Measurements from ENCODE around the gene GFRA1. TPM values are rescaled to one million over a fixed set of nuclear protein-coding genes. Genes with fewer than 3 reads are reported as not detected.

Gene GFRA1
- total and polyA plus RNA-seq, 2 of the 8 experiments (the other 6 are each of a cell fraction or from before 2014, with no cell fraction given): 1.1 to 2.0 TPM

GRCh38 chr10:116079355-116079754 lies 193.7 kb downstream of the GFRA1 start:
- no peaks in the 10 kb centered on the region for H3K36me3 ChIP-seq (ENCODE audit: control insufficient read depth in 2 of 4, insufficient read depth in 4 of 4, low read length in 3 of 4)
- H3K4ac ChIP-seq (replicated peaks; ENCODE audit: insufficient read length, low read depth, low read length): no peak overlapping the region
- H2AK5ac ChIP-seq (ENCODE audit: low read depth, low read length): no peak overlapping the region
- H2BK120ac ChIP-seq (replicated peaks; ENCODE audit: low read depth, low read length): no peak overlapping the region
- ChIA-PET POLR2A (ENCODE audit: partially characterized antibody) (no interaction called here), CTCF (ENCODE audit: partially characterized antibody) (interaction anchor here (0.9 to 4.7 kb wide), 9 partner anchors 11 to 509 kb away, joined by 3 to 27 read pairs (median 4); no protein-coding TSS in a partner anchor)
- peak overlapping the region; percentile 2; the same call in 1 of the 2 replicates for H2BK12ac ChIP-seq (ENCODE audit: low read depth, low read length)
- DNase-seq (ENCODE audit: low read depth in 1 of 2, low spot score in 2 of 2) (no peak), FAIRE-seq (no peak)
- no peaks in the 10 kb centered on the region for H4K20me1 ChIP-seq (replicated peaks in 1 of 2; ENCODE audit: control insufficient read depth in 1 of 2, insufficient read depth in 2 of 2, low read length in 2 of 2)
- H3K27ac ChIP-seq (ENCODE audit: low read depth, low read length): no peak overlapping the region
- WGBS, 2 experiments (ENCODE audit: extremely low coverage in 1 of 2, insufficient coverage in 1 of 2, insufficient read length in 1 of 2, insufficient replicate concordance in 2 of 2, low coverage in 1 of 2, low lambda C conversion rate in 2 of 2, missing lambda C conversion rate in 1 of 2): 89% methylated on average over 9 of the region's 9 CpGs; no CpG with 5 or more reads in 1 of the 2 experiments
- no peak overlapping the region for H4K91ac ChIP-seq (replicated peaks; ENCODE audit: insufficient read length, low read length)
- no peak overlapping the region for H4K5ac ChIP-seq (ENCODE audit: insufficient read length, low read depth, low read length)
- no peak overlapping the region for H3K14ac ChIP-seq (ENCODE audit: insufficient read length)
- no peak overlapping the region for H3K23ac ChIP-seq (ENCODE audit: insufficient read length)
- H4K8ac ChIP-seq (ENCODE audit: extremely low read depth, insufficient read depth, low read length): no peak overlapping the region
- no peaks in the 10 kb centered on the region for H3K27me3 ChIP-seq (replicated peaks in 1 of 4; ENCODE audit: control insufficient read depth in 3 of 4, extremely low read depth in 1 of 4, insufficient read depth in 3 of 4, low read length in 3 of 4)
- no peak overlapping the region for H2BK5ac ChIP-seq (ENCODE audit: low read depth, low read length)
- no peaks in the 10 kb centered on the region for H3K9me3 ChIP-seq (ENCODE audit: insufficient read depth in 2 of 2, low read depth in 1 of 2, low read length in 1 of 2)
- no peak overlapping the region for H2BK20ac ChIP-seq (ENCODE audit: low read length)
- TF ChIP-seq RAD21 (IDR thresholded peaks at IDR 0.05 in 1 of 2, conservative IDR thresholded peaks at IDR 0.05 in 1 of 2; ENCODE audit: low read depth in 2 of 2, low read length in 2 of 2) (peak; percentile 59 to 62), CTCF (IDR thresholded peaks at IDR 0.05; ENCODE audit: control extremely low read depth in 1 of 3, insufficient read depth in 1 of 3, low read depth in 1 of 3, low read length in 3 of 3) (peak; percentile 31 to 38 (median 36); a peak in 3 of 4 replicates), USF2 (IDR thresholded peaks at IDR 0.05; ENCODE audit: low read length) (no peak)
- H2BK15ac ChIP-seq (ENCODE audit: low read length): no peak overlapping the region
- H3K79me1 ChIP-seq (ENCODE audit: low read depth, low read length): no peaks in the 10 kb centered on the region
- no peak overlapping the region for H3K4me3 ChIP-seq (ENCODE audit: extremely low read depth in 1 of 4, insufficient read depth in 2 of 4, low read depth in 3 of 4, low read length in 4 of 4)
- H3K79me2 ChIP-seq (ENCODE audit: control insufficient read depth in 1 of 2, insufficient read depth in 2 of 2, low read length in 2 of 2): no peaks in the 10 kb centered on the region
- no peak overlapping the region for H3K9ac ChIP-seq (replicated peaks in 1 of 4; ENCODE audit: extremely low read depth in 1 of 4, low read depth in 3 of 4, low read length in 3 of 4)
- H3K23me2 ChIP-seq (ENCODE audit: low read depth, low read length): no peaks in the 10 kb centered on the region
- H3K18ac ChIP-seq (ENCODE audit: extremely low read depth, low read length): no peak overlapping the region
- no peak overlapping the region for H3K4me2 ChIP-seq (ENCODE audit: insufficient read depth in 1 of 2, low read depth in 2 of 2, low read length in 2 of 2)
- H3K4me1 ChIP-seq (replicated peaks in 1 of 4; ENCODE audit: control insufficient read depth in 3 of 4, insufficient read depth in 4 of 4, low read length in 3 of 4): peaks cover 0 to 5% (median 0%) of the 10 kb centered on the region in 4 experiments; a peak in 1 of 7 replicates
- H3K56ac ChIP-seq (replicated peaks; ENCODE audit: insufficient read length, low read depth, low read length): no peak overlapping the region
- H2AFZ ChIP-seq (ENCODE audit: low read length): no peak overlapping the region
